ENCODE results near the gene ESR1.

DNA sequence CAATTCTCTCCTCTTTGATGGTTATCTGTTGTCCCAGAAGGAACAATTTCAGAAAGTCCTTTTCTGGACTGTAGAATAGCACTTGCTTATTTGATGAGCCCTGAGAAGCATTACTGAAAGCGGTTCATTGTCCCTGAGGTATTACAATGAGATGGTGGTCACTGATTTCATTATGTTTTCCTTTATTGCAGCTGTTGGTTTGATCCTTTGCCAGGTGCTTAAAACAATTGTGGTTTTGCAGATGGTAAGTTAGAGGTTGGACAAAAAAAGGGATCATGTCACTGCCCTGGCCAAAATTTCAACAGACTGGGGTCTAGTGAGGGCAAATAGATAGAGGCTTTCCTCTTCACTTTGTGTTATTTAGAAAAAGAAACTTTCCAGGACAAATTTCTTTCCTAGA is 61.9 kb downstream of the ESR1 start:
- no peak for TF ChIP-seq CTCF (IDR thresholded peaks at IDR 0.05)
- no peak for TF ChIP-seq EP300 (IDR thresholded peaks at IDR 0.05)
- TF ChIP-seq POLR2A (IDR thresholded peaks at IDR 0.05): no peak

All from suprapubic skin (tissue), 3 donors.